H9 (cell line): ENCODE data around the gene TMEM209. TPM values are rescaled to one million over a fixed set of nuclear protein-coding genes. Genes with fewer than 3 reads are reported as not detected.

Experiments used
- DNase-seq: peaks from one replicate; pipeline ENCODE4 v3.0.0-alpha.2; 2017
- H2AFZ ChIP-seq: one replicate; pipeline ENCODE4 v1.6.1; 2013; ENCODE audit warnings: mild to moderate bottlenecking, low read length, control low read depth, moderate library complexity
- H2AK5ac ChIP-seq: 2 replicates; pipeline ENCODE4 v1.6.1; 2013; ENCODE audit warnings: low read length, control low read depth, mixed read lengths; ENCODE audit not compliant: insufficient read length
- H2BK120ac ChIP-seq: one replicate; pipeline ENCODE4 v1.6.1; 2013; ENCODE audit warnings: low read depth, mild to moderate bottlenecking, low read length, control low read depth, inconsistent platforms; ENCODE audit not compliant: poor library complexity, severe bottlenecking
- H2BK12ac ChIP-seq: 2 replicates; pipeline ENCODE4 v1.6.1; 2013; ENCODE audit warnings: low read length, control low read depth, mixed read lengths, low read depth; ENCODE audit not compliant: insufficient read length
- H2BK15ac ChIP-seq: 2 replicates; pipeline ENCODE4 v1.6.1; 2013; ENCODE audit warnings: low read depth, low read length, control low read depth
- H2BK20ac ChIP-seq: one replicate; pipeline ENCODE4 v1.6.1; 2013; ENCODE audit warnings: low read depth, mild to moderate bottlenecking, low read length, control low read depth, inconsistent platforms; ENCODE audit not compliant: poor library complexity, severe bottlenecking
- H2BK5ac ChIP-seq: 2 replicates; pipeline ENCODE4 v1.6.1; 2013; ENCODE audit warnings: low read length, control low read depth, mixed read lengths; ENCODE audit not compliant: insufficient read length
- H3K14ac ChIP-seq: 2 replicates; pipeline ENCODE4 v1.6.1; 2013; ENCODE audit warnings: low read length, control low read depth; ENCODE audit not compliant: insufficient read depth
- H3K18ac ChIP-seq: 2 replicates; pipeline ENCODE4 v1.6.1; 2013; ENCODE audit warnings: low read depth, mild to moderate bottlenecking, mixed read lengths, low read length, control low read depth; ENCODE audit not compliant: insufficient read length
- H3K23ac ChIP-seq: 2 replicates; pipeline ENCODE4 v1.6.1; 2013; ENCODE audit warnings: low read length, control low read depth, mixed read lengths, low read depth; ENCODE audit not compliant: insufficient read length
- H3K23me2 ChIP-seq: 2 replicates; pipeline ENCODE4 v1.6.1; 2013; ENCODE audit warnings: low read depth, mild to moderate bottlenecking, mixed read lengths, low read length, control low read depth; ENCODE audit not compliant: insufficient read length, poor library complexity, severe bottlenecking
- H3K27ac ChIP-seq: 2 replicates; pipeline ENCODE4 v1.5.1; 2013; ENCODE audit warnings: low read length, control low read depth, mixed read lengths, low read depth; ENCODE audit not compliant: insufficient read length
- H3K27me3 ChIP-seq: 2 replicates; pipeline ENCODE4 v1.6.1; 2013; ENCODE audit warnings: low read length, control low read depth, inconsistent platforms; ENCODE audit not compliant: insufficient read depth
- H3K4ac ChIP-seq: 2 replicates; pipeline ENCODE4 v1.6.1; 2013; ENCODE audit warnings: low read depth, mild to moderate bottlenecking, control low read depth, inconsistent platforms, low read length, moderate library complexity
- H3K4me1 ChIP-seq: 2 replicates; pipeline ENCODE4 v1.6.1; 2013; ENCODE audit warnings: low read length, control low read depth, inconsistent platforms; ENCODE audit not compliant: insufficient read depth
- H3K4me2 ChIP-seq: 2 replicates; pipeline ENCODE4 v1.6.1; 2013; ENCODE audit warnings: low read length, control low read depth, mixed read lengths; ENCODE audit not compliant: insufficient read length, insufficient read depth
- H3K56ac ChIP-seq: 2 replicates; pipeline ENCODE4 v1.6.1; 2013; ENCODE audit warnings: low read depth, mild to moderate bottlenecking, mixed read lengths, low read length, control low read depth; ENCODE audit not compliant: insufficient read length
- H3K79me1 ChIP-seq: 2 replicates; pipeline ENCODE4 v1.6.1; 2013; ENCODE audit warnings: low read depth, mild to moderate bottlenecking, moderate library complexity, low read length, control low read depth, inconsistent platforms; ENCODE audit not compliant: insufficient read depth, poor library complexity, severe bottlenecking
- H3K79me2 ChIP-seq: 2 replicates; pipeline ENCODE4 v1.6.1; 2013; ENCODE audit warnings: low read length, control low read depth, inconsistent platforms; ENCODE audit not compliant: insufficient read depth
- H3K9ac ChIP-seq: 2 replicates; pipeline ENCODE4 v1.6.1; 2013; ENCODE audit warnings: low read length, control low read depth, mixed read lengths; ENCODE audit not compliant: insufficient read length; ENCODE audit errors: extremely low read depth
- H3K9me3 ChIP-seq: one replicate; pipeline ENCODE4 v1.6.1; 2013; ENCODE audit warnings: low read depth, low read length, inconsistent platforms; ENCODE audit not compliant: control insufficient read depth
- H3T11ph ChIP-seq: one replicate; pipeline ENCODE4 v1.6.1; 2013; ENCODE audit warnings: mild to moderate bottlenecking, low read length, control low read depth, inconsistent platforms
- H4K20me1 ChIP-seq: one replicate; pipeline ENCODE4 v1.6.1; 2013; ENCODE audit not compliant: control insufficient read depth, insufficient read length, insufficient read depth
- H4K5ac ChIP-seq: 2 replicates; pipeline ENCODE4 v1.6.1; 2013; ENCODE audit warnings: low read depth, mild to moderate bottlenecking, mixed read lengths, low read length, control low read depth; ENCODE audit not compliant: insufficient read length
- H4K8ac ChIP-seq: replicated peaks from 2 replicates; pipeline ENCODE4 v1.6.1; 2013; ENCODE audit warnings: low read length, control low read depth, mixed read lengths, low read depth; ENCODE audit not compliant: insufficient read length
- H4K91ac ChIP-seq: 2 replicates; pipeline ENCODE4 v1.6.1; 2013; ENCODE audit warnings: low read depth, mild to moderate bottlenecking, moderate library complexity, mixed read lengths, low read length, control low read depth; ENCODE audit not compliant: insufficient read length
- H3K27ac Mint-ChIP-seq, 3 experiments: 2 replicates in 2 of 3; 3 replicates in 1 of 3; pipeline ENCODE4 v1.8.0; 2020 to 2021; ENCODE audit warnings: mixed read lengths in 3 of 3, mild to moderate bottlenecking in 1 of 3, moderate library complexity in 1 of 3
- H3K27me3 Mint-ChIP-seq: 2 replicates; pipeline ENCODE4 v1.8.0; 2021; ENCODE audit warnings: low read depth, mild to moderate bottlenecking, moderate library complexity, mixed read lengths
- H3K36me3 Mint-ChIP-seq, 3 experiments: 2 replicates in 2 of 3; 3 replicates in 1 of 3; pipeline ENCODE4 v1.8.0; 2020 to 2021; ENCODE audit warnings: low read depth in 3 of 3, mixed read lengths in 3 of 3; ENCODE audit not compliant: insufficient read depth in 1 of 3
- H3K4me1 Mint-ChIP-seq, 2 experiments: 2 replicates each; pipeline ENCODE4 v1.8.0; 2020; ENCODE audit warnings: mixed read lengths in 2 of 2
- H3K4me3 Mint-ChIP-seq, 2 experiments: 2 replicates in 1 of 2; 3 replicates in 1 of 2; pipeline ENCODE4 v1.8.0; 2020 to 2021; ENCODE audit warnings: mild to moderate bottlenecking in 2 of 2, mixed read lengths in 2 of 2, moderate library complexity in 1 of 2
- H3K9me3 Mint-ChIP-seq, 2 experiments: 2 replicates in 1 of 2; 3 replicates in 1 of 2; pipeline ENCODE4 v1.8.0; 2020; ENCODE audit warnings: mild to moderate bottlenecking in 2 of 2, mixed read lengths in 2 of 2, moderate library complexity in 1 of 2
- CTCF ChIP-seq: fragments of 200-600 bp; sonication (generic); conservative IDR thresholded peaks from 3 replicates; pipeline ENCODE4 v1.8.0; 2021; ENCODE audit warnings: antibody characterized with exemption, mild to moderate bottlenecking
- WGBS: extraction: QIAGEN DNeasy Blood & Tissue Kit; methylation state at CpG from one replicate; pipeline ENCODE4 v1.1.7; 2013; ENCODE audit warnings: missing lambda C conversion rate, low lambda C conversion rate, mixed read lengths; ENCODE audit not compliant: insufficient read length; ENCODE audit errors: extremely low coverage; 5-methylcytosine and 5-hydroxymethylcytosine counted together
- total RNA-seq: library from RNA; stranded (reverse); gene quantifications from 2 replicates; pipeline ENCODE4 v1.2.1, GENCODE V29; 2021

TMEM209 gene
- total RNA-seq, 1 experiment from 2014 or later: 30.8 TPM

GRCh38 chr7:130232209-130232608 lies 27.0 kb upstream of the TMEM209 start:
- Histone ChIP-seq H3K4me1 (no peaks in the 10 kb centered on the region), H2BK120ac (no peak overlapping the region), H4K91ac (no peak overlapping the region), H2BK15ac (no peak overlapping the region), H3K79me1 (no peaks in the 10 kb centered on the region), H3K18ac (no peak overlapping the region), H3K27me3 (no peaks in the 10 kb centered on the region), H3K56ac (no peak overlapping the region), H4K5ac (no peak overlapping the region), H2BK12ac (no peak overlapping the region), H4K8ac (no peak overlapping the region), H3T11ph (no peak overlapping the region), H2AFZ (no peak overlapping the region), H2BK5ac (no peak overlapping the region), H2BK20ac (no peak overlapping the region), H3K79me2 (no peaks in the 10 kb centered on the region), H3K4ac (no peak overlapping the region), H3K4me2 (no peak overlapping the region), H4K20me1 (no peaks in the 10 kb centered on the region), H3K9me3 (no peaks in the 10 kb centered on the region), H3K27ac (no peak overlapping the region), H3K9ac (no peak overlapping the region), H3K23me2 (no peaks in the 10 kb centered on the region), H3K23ac (no peak overlapping the region), H3K14ac (no peak overlapping the region), H2AK5ac (no peak overlapping the region)
- Mint-ChIP-seq H3K36me3 (peaks cover 0 to 8% (median 2%) of the 10 kb centered on the region in 3 experiments; a peak in 2 of 7 replicates), H3K27me3 (peaks cover 5% of the 10 kb centered on the region), H3K4me1 (peaks cover 14 to 17% of the 10 kb centered on the region in 2 experiments), H3K27ac (no peak overlapping the region), H3K4me3 (no peak overlapping the region), H3K9me3 (peaks cover 0 to 3% of the 10 kb centered on the region in 2 experiments; a peak in 2 of 5 replicates)
- no peak for DNase-seq
- TF ChIP-seq CTCF: no peak
- WGBS: no CpG with 5 or more reads among the region's 2 CpGs
